ENCODE results near the gene NR2C2AP. TPM values are rescaled to one million over a fixed set of nuclear protein-coding genes. Genes with fewer than 3 reads are reported as not detected.

Gene NR2C2AP
- 10 to 100 TPM; 13.5 to 21.3 (median 15.1) TPM for total RNA-seq

- Histone ChIP-seq H3K4me3 (peak within 1 kb of the TSS; percentile 51 to 89 (median 64)), H3K27me3 (peaks cover 0 to 8% of the 10 kb centered on the region in 2 donors), H3K4me1 (peaks cover 0 to 41% (median 13%) of the 10 kb centered on the region in 4 donors), H3K9me3 (no peaks in the 10 kb centered on the region), H3K36me3 (peaks cover 0 to 37% (median 2%) of the 10 kb centered on the region in 3 donors), H3K27ac (peak within 1 kb of the TSS in 3 of 4 donors; percentile 81 to 93 (median 83))
- peak; percentile 53 to 78 for TF ChIP-seq EP300 (IDR thresholded peaks at IDR 0.05)
- TF ChIP-seq CTCF (IDR thresholded peaks at IDR 0.05): peak in 2 of 5 experiments; percentile 10 to 54
- TF ChIP-seq POLR2A (IDR thresholded peaks at IDR 0.05): no peak
- DNase-seq (ENCODE audit: low spot score in 2 of 2): peak; percentile 81 to 86
- WGBS, 2 donors: 7 to 9% methylated on average over 55 to 60 of the region's 60 CpGs
Measured at GRCh38 chr19:19203012-19203856, at the start of gene NR2C2AP. Gene NR2C2AP, minus strand, starts transcription at chr19:19203414. Its CDS starts 354 bp downstream, at chr19:19203060.

GRCh38 chr19:19250196-19250801, 47.1 kb upstream of the NR2C2AP start:
- Histone ChIP-seq H3K36me3 (no peaks in the 10 kb centered on the region), H3K4me1 (no peaks in the 10 kb centered on the region), H3K4me3 (no peak overlapping the region), H3K27me3 (peaks cover 0 to 29% of the 10 kb centered on the region in 2 donors), H3K9me3 (no peaks in the 10 kb centered on the region), H3K27ac (no peak overlapping the region)
- TF ChIP-seq EP300 (IDR thresholded peaks at IDR 0.05) (no peak), POLR2A (IDR thresholded peaks at IDR 0.05) (no peak), CTCF (IDR thresholded peaks at IDR 0.05) (no peak)
- DNase-seq (ENCODE audit: low spot score in 2 of 2): no peak
- WGBS, 2 donors: 32 to 34% methylated on average over 5 of the region's 5 CpGs

GRCh38 chr19:19240476-19240875, 37.3 kb upstream of the NR2C2AP start:
- H3K36me3 ChIP-seq: no peaks in the 10 kb centered on the region
- TF ChIP-seq POLR2A (IDR thresholded peaks at IDR 0.05): no peak
- TF ChIP-seq CTCF (IDR thresholded peaks at IDR 0.05): no peak
- no peak for TF ChIP-seq EP300 (IDR thresholded peaks at IDR 0.05)
- H3K27ac ChIP-seq: no peak overlapping the region
- no peak overlapping the region for H3K4me3 ChIP-seq
- H3K27me3 ChIP-seq: peaks cover 0 to 15% of the 10 kb centered on the region in 2 donors
- no peaks in the 10 kb centered on the region for H3K4me1 ChIP-seq
- no peak for DNase-seq (ENCODE audit: low spot score in 2 of 2)
- 78 to 91% methylated on average over 6 to 8 of the region's 9 CpGs for WGBS, 2 donors
- peaks cover 0 to 9% (median 0%) of the 10 kb centered on the region in 4 donors for H3K9me3 ChIP-seq

- no peaks in the 10 kb centered on the region for H3K4me1 ChIP-seq
- no peak for TF ChIP-seq CTCF (IDR thresholded peaks at IDR 0.05)
- TF ChIP-seq POLR2A (IDR thresholded peaks at IDR 0.05): no peak
- no peak for TF ChIP-seq EP300 (IDR thresholded peaks at IDR 0.05)
- H3K9me3 ChIP-seq: peaks cover 0 to 17% (median 3%) of the 10 kb centered on the region in 4 donors
- no peak overlapping the region for H3K27ac ChIP-seq
- no peaks in the 10 kb centered on the region for H3K36me3 ChIP-seq
- H3K27me3 ChIP-seq: peaks cover 0 to 15% of the 10 kb centered on the region in 2 donors
- no peak for DNase-seq (ENCODE audit: low spot score in 2 of 2)
- H3K4me3 ChIP-seq: no peak overlapping the region
Measured at GRCh38 chr19:19239675-19240074, 36.5 kb upstream of the NR2C2AP start.

Measured in tibial nerve (tissue), 4 donors.